ENCODE measurements around the gene CSF1. TPM values are rescaled to one million over a fixed set of nuclear protein-coding genes. Genes with fewer than 3 reads are reported as not detected.

The CSF1 gene
- total RNA-seq, 3 donors from 2014 or later: 6.5 to 34.4 (median 19.9) TPM

- H3K9me3 ChIP-seq: no peaks in the 10 kb centered on the region
- ATAC-seq: no peak
- TF ChIP-seq, protein P1, sequence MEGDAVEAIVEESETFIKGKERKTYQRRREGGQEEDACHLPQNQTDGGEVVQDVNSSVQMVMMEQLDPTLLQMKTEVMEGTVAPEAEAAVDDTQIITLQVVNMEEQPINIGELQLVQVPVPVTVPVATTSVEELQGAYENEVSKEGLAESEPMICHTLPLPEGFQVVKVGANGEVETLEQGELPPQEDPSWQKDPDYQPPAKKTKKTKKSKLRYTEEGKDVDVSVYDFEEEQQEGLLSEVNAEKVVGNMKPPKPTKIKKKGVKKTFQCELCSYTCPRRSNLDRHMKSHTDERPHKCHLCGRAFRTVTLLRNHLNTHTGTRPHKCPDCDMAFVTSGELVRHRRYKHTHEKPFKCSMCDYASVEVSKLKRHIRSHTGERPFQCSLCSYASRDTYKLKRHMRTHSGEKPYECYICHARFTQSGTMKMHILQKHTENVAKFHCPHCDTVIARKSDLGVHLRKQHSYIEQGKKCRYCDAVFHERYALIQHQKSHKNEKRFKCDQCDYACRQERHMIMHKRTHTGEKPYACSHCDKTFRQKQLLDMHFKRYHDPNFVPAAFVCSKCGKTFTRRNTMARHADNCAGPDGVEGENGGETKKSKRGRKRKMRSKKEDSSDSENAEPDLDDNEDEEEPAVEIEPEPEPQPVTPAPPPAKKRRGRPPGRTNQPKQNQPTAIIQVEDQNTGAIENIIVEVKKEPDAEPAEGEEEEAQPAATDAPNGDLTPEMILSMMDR (IDR thresholded peaks at IDR 0.05): no peak
- intact Hi-C loops (cut with DNase I, micrococcal nuclease): no loop called here
- H3K36me3 ChIP-seq (ENCODE audit: low read depth): no peaks in the 10 kb centered on the region
- no peak for DNase-seq
- peaks cover 7% of the 10 kb centered on the region for H3K4me1 ChIP-seq (ENCODE audit: low read depth)
- peak overlapping the region; percentile 46 for H3K4me3 ChIP-seq
Measured at GRCh38 chr1:109912214-109912861, 1.7 kb downstream of the CSF1 start.

DNA sequence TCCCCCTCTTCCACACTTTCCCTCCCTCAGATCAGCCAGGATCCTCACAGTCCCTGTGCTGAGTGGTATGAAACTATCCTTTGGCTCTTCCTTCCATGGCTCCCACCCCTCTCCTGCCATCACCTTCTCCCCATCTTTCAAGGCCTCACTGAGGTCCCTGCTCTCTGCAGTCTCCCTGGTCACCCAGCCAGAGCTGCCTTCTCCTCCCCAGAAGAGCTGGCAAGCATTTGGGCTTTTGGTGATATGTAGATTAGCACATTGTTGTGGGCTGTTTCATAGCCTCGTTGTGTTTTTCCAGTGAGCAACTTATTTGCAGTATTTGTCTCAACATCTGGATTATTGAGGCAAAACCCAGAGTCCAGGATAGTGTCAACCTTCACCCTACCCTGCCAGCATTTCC lies 2.2 kb downstream of the CSF1 start:
- DNase-seq: no peak
- H3K9me3 ChIP-seq: no peaks in the 10 kb centered on the region
- ATAC-seq: no peak
- no peak overlapping the region for H3K4me3 ChIP-seq
- H3K36me3 ChIP-seq (ENCODE audit: low read depth): no peaks in the 10 kb centered on the region
- TF ChIP-seq, protein P1 (IDR thresholded peaks at IDR 0.05): no peak
- intact Hi-C loops (cut with DNase I, micrococcal nuclease): no loop called here
- peaks cover 7% of the 10 kb centered on the region for H3K4me1 ChIP-seq (ENCODE audit: low read depth)

- peaks cover 7% of the 10 kb centered on the region for H3K4me1 ChIP-seq (ENCODE audit: low read depth)
- no peaks in the 10 kb centered on the region for H3K36me3 ChIP-seq (ENCODE audit: low read depth)
- H3K9me3 ChIP-seq: no peaks in the 10 kb centered on the region
- intact Hi-C loops (cut with DNase I, micrococcal nuclease): no loop called here
- DNase-seq (no peak), ATAC-seq (no peak)
- TF ChIP-seq, protein P1 (IDR thresholded peaks at IDR 0.05): no peak
- no peak overlapping the region for H3K4me3 ChIP-seq
Measured at GRCh38 chr1:109913360-109913879, 2.8 kb downstream of the CSF1 start.

GRCh38 chr1:109914587-109915240 lies 4.1 kb downstream of the CSF1 start:
- Histone ChIP-seq H3K4me3 (no peak overlapping the region), H3K9me3 (no peaks in the 10 kb centered on the region), H3K36me3 (ENCODE audit: low read depth) (no peaks in the 10 kb centered on the region), H3K4me1 (ENCODE audit: low read depth) (peaks cover 7% of the 10 kb centered on the region)
- no peak for DNase-seq
- TF ChIP-seq, protein P1 (IDR thresholded peaks at IDR 0.05): no peak
- intact Hi-C loops (cut with DNase I, micrococcal nuclease): no loop called here
- no peak for ATAC-seq

GRCh38 chr1:109917051-109917767 lies 6.6 kb downstream of the CSF1 start:
- no peak for DNase-seq
- H3K4me3 ChIP-seq: no peak overlapping the region
- intact Hi-C loops (cut with DNase I, micrococcal nuclease): no loop called here
- ATAC-seq: no peak
- no peaks in the 10 kb centered on the region for H3K4me1 ChIP-seq (ENCODE audit: low read depth)
- no peaks in the 10 kb centered on the region for H3K36me3 ChIP-seq (ENCODE audit: low read depth)
- no peaks in the 10 kb centered on the region for H3K9me3 ChIP-seq
- TF ChIP-seq, protein P1 (IDR thresholded peaks at IDR 0.05): no peak
